Measurements from ENCODE around the gene ANXA11.
"Not testable (repeated sequence)": the region's sequence is repeated elsewhere in the genome, so short reads cannot be mapped to it uniquely, and the experiment has no call there.

Gene ANXA11

DNA sequence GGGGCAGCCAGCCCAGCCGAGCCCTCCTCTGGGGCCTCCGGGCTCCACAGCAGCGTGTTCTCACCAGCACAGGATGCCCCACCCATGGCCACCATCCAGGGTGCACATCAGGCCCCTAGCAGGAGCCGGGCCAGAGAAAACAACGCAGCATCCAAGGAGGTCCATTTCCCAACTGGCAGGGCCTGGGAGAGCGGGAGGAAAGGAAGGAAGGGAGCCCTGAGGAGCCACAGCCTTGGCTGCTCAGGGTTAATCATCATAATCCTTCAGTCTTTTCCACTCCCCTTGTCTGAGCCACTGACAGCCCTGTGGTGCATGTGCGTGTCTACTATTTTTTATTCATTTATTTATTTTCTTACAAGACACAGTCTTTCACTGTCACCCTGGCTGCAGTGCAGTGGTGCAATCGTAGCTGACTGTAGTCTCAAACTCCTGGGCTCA lies 69.2 kb downstream of the ANXA11 start:
- no peak overlapping the region for H2AFZ ChIP-seq (ENCODE audit: low read length)
- no peak overlapping the region for H3K9ac ChIP-seq (ENCODE audit: low read length)
- H3K4me1 ChIP-seq (ENCODE audit: insufficient read depth, low read length, severe bottlenecking): no peaks in the 10 kb centered on the region
- no peak overlapping the region for H3K27ac ChIP-seq (ENCODE audit: low read depth, low read length, poor library complexity, severe bottlenecking)
- no peaks in the 10 kb centered on the region for H3K27me3 ChIP-seq (ENCODE audit: insufficient read depth, low read length)
- no peaks in the 10 kb centered on the region for H3K9me3 ChIP-seq (ENCODE audit: low read length)
- H4K20me1 ChIP-seq (ENCODE audit: insufficient read depth, low read length): no peaks in the 10 kb centered on the region
- no peak for TF ChIP-seq EZH2 (IDR thresholded peaks at IDR 0.05; ENCODE audit: borderline replicate concordance, low read length)
- TF ChIP-seq, protein P1, sequence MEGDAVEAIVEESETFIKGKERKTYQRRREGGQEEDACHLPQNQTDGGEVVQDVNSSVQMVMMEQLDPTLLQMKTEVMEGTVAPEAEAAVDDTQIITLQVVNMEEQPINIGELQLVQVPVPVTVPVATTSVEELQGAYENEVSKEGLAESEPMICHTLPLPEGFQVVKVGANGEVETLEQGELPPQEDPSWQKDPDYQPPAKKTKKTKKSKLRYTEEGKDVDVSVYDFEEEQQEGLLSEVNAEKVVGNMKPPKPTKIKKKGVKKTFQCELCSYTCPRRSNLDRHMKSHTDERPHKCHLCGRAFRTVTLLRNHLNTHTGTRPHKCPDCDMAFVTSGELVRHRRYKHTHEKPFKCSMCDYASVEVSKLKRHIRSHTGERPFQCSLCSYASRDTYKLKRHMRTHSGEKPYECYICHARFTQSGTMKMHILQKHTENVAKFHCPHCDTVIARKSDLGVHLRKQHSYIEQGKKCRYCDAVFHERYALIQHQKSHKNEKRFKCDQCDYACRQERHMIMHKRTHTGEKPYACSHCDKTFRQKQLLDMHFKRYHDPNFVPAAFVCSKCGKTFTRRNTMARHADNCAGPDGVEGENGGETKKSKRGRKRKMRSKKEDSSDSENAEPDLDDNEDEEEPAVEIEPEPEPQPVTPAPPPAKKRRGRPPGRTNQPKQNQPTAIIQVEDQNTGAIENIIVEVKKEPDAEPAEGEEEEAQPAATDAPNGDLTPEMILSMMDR (IDR thresholded peaks at IDR 0.05; ENCODE audit: low read length): no peak
- no peak overlapping the region for H3K4me2 ChIP-seq (ENCODE audit: low read length)
- no peaks in the 10 kb centered on the region for H3K9me2 ChIP-seq (ENCODE audit: low read depth, low read length)
- no peaks in the 10 kb centered on the region for H3K36me3 ChIP-seq (ENCODE audit: insufficient read depth, low read length)
- no peaks in the 10 kb centered on the region for H3F3A ChIP-seq (ENCODE audit: insufficient read depth, low read length)
- H3K79me2 ChIP-seq (ENCODE audit: insufficient read depth, low read length): no peaks in the 10 kb centered on the region
- H3K4me3 ChIP-seq (ENCODE audit: low read depth, low read length, poor library complexity, severe bottlenecking): no peak overlapping the region

DNA sequence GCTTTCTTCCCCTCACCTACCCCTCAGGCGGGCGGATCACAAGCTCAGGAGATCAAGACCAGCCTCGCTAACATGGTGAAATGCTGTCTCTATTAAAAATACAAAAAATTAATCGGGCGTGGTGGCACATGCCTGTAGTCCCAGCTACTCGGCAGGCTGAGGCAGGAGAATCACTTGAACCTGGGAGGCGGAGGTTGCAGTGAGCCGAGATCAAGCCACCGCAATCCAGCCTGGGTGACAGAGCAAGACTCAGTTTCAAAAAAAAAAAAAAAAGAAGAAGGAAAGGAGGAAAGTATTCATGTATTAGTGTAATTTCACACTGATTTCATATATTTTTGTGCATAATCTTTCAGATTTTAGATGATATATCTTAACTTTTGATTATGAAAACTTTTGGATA lies 71.7 kb downstream of the ANXA11 start:
- not testable (repeated sequence) for H3K4me1 ChIP-seq (ENCODE audit: insufficient read depth, low read length, severe bottlenecking); H3K9ac ChIP-seq (ENCODE audit: low read length); H3K4me2 ChIP-seq (ENCODE audit: low read length); H3K27me3 ChIP-seq (ENCODE audit: insufficient read depth, low read length); H4K20me1 ChIP-seq (ENCODE audit: insufficient read depth, low read length); H3K27ac ChIP-seq (ENCODE audit: low read depth, low read length, poor library complexity, severe bottlenecking); H2AFZ ChIP-seq (ENCODE audit: low read length); H3F3A ChIP-seq (ENCODE audit: insufficient read depth, low read length); H3K4me3 ChIP-seq (ENCODE audit: low read depth, low read length, poor library complexity, severe bottlenecking); H3K9me3 ChIP-seq (ENCODE audit: low read length); H3K36me3 ChIP-seq (ENCODE audit: insufficient read depth, low read length); H3K79me2 ChIP-seq (ENCODE audit: insufficient read depth, low read length); H3K9me2 ChIP-seq (ENCODE audit: low read depth, low read length)

DNA sequence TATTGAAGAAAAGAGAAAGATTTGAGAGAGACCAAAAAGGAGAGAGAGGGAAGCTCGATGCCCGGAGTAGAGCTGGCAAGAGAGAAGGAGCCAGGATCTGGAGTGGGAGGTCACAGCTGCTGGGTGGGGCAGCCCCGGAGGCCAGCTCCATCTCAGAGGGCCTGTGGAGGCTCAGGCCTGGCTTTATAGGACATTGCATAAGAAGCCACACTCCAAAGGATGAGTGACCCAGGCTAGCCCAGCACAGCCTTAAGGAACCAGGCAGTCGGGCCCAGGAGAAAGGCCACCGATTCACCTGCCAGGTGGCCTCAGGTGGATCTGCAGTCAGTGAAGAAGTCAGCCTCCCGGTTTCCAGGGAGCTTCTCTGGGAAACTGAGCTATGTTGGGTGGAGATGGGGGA lies 72.1 kb downstream of the ANXA11 start:
- Histone ChIP-seq H3K9ac (ENCODE audit: low read length) (no peak overlapping the region), H3K27me3 (ENCODE audit: insufficient read depth, low read length) (no peaks in the 10 kb centered on the region), H3K27ac (ENCODE audit: low read depth, low read length, poor library complexity, severe bottlenecking) (no peak overlapping the region), H3K4me2 (ENCODE audit: low read length) (no peak overlapping the region), H3K4me1 (ENCODE audit: insufficient read depth, low read length, severe bottlenecking) (no peaks in the 10 kb centered on the region), H3K9me2 (ENCODE audit: low read depth, low read length) (no peaks in the 10 kb centered on the region), H2AFZ (ENCODE audit: low read length) (no peak overlapping the region), H3K9me3 (ENCODE audit: low read length) (no peaks in the 10 kb centered on the region), H3K36me3 (ENCODE audit: insufficient read depth, low read length) (no peaks in the 10 kb centered on the region), H3K79me2 (ENCODE audit: insufficient read depth, low read length) (no peaks in the 10 kb centered on the region), H3K4me3 (ENCODE audit: low read depth, low read length, poor library complexity, severe bottlenecking) (no peak overlapping the region), H4K20me1 (ENCODE audit: insufficient read depth, low read length) (no peaks in the 10 kb centered on the region), H3F3A (ENCODE audit: insufficient read depth, low read length) (no peaks in the 10 kb centered on the region)
- TF ChIP-seq, protein P1 (IDR thresholded peaks at IDR 0.05; ENCODE audit: low read length): no peak
- no peak for TF ChIP-seq EZH2 (IDR thresholded peaks at IDR 0.05; ENCODE audit: borderline replicate concordance, low read length)

DNA sequence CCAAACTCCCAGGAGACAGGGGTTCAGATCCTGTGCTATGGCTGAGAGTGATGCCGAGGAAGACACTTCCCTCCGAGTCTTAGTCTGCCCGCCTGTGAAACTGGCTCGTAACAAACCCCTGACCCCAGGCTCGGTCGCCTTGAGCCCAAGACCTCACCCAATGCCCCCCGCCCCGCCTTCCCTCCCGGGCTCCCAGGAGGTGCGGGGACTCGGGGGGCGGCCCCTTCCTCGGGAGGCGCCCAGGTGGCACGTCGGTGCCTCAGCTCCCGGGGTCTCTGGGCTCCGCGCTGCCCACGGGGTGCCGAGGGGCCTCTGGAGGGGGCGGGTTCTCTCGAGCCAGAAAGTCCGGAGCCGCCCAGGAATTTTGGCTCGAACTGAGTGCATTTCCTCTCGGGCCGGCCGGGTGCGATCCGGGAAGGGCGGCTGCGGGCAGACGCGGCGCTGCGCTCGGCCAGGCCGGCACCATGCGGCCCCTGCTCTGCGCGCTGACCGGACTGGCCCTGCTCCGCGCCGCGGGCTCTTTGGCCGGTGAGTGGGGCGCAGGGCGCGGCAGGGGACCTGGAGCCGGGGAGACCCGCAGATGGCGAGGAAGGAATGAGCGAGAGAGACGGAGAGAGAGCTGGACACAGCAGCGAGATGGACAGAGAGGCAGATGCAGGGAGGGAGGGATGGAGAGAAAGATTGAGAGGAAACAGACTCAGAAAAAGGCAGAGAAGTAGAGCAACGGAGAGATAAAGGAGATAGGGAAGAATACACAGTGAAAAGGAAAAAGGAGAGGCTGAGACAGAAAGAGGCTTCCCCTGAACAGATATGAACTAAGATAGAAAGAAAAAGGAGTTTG lies 72.8 kb downstream of the ANXA11 start, which contains the start of gene PLAC9:
Gene PLAC9, plus strand, starts transcription at position 432 of the 841 bp plus-strand sequence. Its CDS starts 33 bp downstream, at position 465.
- Histone ChIP-seq H3K4me1 (ENCODE audit: insufficient read depth, low read length, severe bottlenecking) (no peaks in the 10 kb centered on the region), H3K4me2 (ENCODE audit: low read length) (no peak within 1 kb of the TSS), H3K79me2 (ENCODE audit: insufficient read depth, low read length) (no peaks in the 10 kb centered on the region), H3K9me2 (ENCODE audit: low read depth, low read length) (no peaks in the 10 kb centered on the region), H3K36me3 (ENCODE audit: insufficient read depth, low read length) (no peaks in the 10 kb centered on the region), H3K4me3 (ENCODE audit: low read depth, low read length, poor library complexity, severe bottlenecking) (no peak within 1 kb of the TSS), H2AFZ (ENCODE audit: low read length) (no peak within 1 kb of the TSS), H3F3A (ENCODE audit: insufficient read depth, low read length) (no peaks in the 10 kb centered on the region), H4K20me1 (ENCODE audit: insufficient read depth, low read length) (no peaks in the 10 kb centered on the region), H3K9ac (ENCODE audit: low read length) (no peak within 1 kb of the TSS), H3K27me3 (ENCODE audit: insufficient read depth, low read length) (no peaks in the 10 kb centered on the region), H3K9me3 (ENCODE audit: low read length) (no peaks in the 10 kb centered on the region), H3K27ac (ENCODE audit: low read depth, low read length, poor library complexity, severe bottlenecking) (no peak within 1 kb of the TSS)
- no peak for TF ChIP-seq EZH2 (IDR thresholded peaks at IDR 0.05; ENCODE audit: borderline replicate concordance, low read length)
- TF ChIP-seq, protein P1 (IDR thresholded peaks at IDR 0.05; ENCODE audit: low read length): no peak

Measured in OCI-LY1 (cell line).